ENCODE results near the gene B3GNT7.
"Not testable (repeated sequence)": the region's sequence is repeated elsewhere in the genome, so short reads cannot be mapped to it uniquely, and the experiment has no call there.

Gene B3GNT7

DNA sequence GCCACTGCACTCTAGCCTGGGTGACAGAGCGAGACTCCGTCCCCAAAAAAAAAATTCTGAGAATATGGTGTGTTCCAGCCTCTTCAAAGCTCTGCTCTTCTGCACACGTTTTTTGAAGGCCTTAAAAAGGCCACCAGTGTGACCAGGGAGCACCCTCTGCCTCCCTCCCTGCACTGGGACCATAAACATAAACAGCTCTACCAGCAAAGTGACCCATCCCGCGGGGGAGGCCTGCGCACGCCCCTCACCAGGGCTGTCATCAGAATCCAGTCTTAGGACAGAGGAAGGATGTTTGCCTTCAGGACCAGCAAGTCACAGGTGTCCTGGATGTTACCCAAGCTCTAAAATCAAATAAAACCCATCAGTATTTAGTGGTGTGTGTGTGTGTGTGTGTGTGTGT, 23.2 kb upstream of the B3GNT7 start:
- no peak overlapping the region for H3K4me3 ChIP-seq (ENCODE audit: low read depth, low read length)
- TF ChIP-seq, protein P1, sequence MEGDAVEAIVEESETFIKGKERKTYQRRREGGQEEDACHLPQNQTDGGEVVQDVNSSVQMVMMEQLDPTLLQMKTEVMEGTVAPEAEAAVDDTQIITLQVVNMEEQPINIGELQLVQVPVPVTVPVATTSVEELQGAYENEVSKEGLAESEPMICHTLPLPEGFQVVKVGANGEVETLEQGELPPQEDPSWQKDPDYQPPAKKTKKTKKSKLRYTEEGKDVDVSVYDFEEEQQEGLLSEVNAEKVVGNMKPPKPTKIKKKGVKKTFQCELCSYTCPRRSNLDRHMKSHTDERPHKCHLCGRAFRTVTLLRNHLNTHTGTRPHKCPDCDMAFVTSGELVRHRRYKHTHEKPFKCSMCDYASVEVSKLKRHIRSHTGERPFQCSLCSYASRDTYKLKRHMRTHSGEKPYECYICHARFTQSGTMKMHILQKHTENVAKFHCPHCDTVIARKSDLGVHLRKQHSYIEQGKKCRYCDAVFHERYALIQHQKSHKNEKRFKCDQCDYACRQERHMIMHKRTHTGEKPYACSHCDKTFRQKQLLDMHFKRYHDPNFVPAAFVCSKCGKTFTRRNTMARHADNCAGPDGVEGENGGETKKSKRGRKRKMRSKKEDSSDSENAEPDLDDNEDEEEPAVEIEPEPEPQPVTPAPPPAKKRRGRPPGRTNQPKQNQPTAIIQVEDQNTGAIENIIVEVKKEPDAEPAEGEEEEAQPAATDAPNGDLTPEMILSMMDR (IDR thresholded peaks at IDR 0.05; ENCODE audit: borderline replicate concordance, insufficient read depth, low read depth, low read length) = no peak

DNA sequence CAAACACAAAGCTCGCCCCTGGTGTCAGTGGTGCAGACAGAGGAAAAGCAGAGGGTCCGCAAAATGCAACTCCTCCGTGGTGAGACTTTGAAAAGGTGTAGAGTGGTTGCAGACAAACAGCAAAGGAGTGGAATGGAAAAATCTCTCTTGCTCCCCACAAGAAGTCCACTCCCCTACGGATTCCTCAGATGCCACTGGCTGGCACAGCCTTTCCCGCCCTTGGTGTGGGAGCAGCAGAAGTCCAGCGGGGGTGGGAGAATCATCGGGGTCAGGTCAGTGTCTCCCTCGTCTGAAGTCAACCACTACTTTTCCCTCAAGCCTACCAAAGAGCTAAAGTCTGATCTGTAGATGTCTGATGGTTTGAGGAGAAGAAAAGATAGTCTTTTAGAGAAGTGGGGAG, 22.3 kb upstream of the B3GNT7 start:
- TF ChIP-seq, protein P1 (IDR thresholded peaks at IDR 0.05; ENCODE audit: borderline replicate concordance, insufficient read depth, low read depth, low read length) = no peak
- H3K4me3 ChIP-seq (ENCODE audit: low read depth, low read length) = no peak overlapping the region

GRCh38 chr2:231373786-231374349, 21.6 kb upstream of the B3GNT7 start:
- TF ChIP-seq, protein P1 (IDR thresholded peaks at IDR 0.05; ENCODE audit: borderline replicate concordance, insufficient read depth, low read depth, low read length) = no peak
- no peak overlapping the region for H3K4me3 ChIP-seq (ENCODE audit: low read depth, low read length)

DNA sequence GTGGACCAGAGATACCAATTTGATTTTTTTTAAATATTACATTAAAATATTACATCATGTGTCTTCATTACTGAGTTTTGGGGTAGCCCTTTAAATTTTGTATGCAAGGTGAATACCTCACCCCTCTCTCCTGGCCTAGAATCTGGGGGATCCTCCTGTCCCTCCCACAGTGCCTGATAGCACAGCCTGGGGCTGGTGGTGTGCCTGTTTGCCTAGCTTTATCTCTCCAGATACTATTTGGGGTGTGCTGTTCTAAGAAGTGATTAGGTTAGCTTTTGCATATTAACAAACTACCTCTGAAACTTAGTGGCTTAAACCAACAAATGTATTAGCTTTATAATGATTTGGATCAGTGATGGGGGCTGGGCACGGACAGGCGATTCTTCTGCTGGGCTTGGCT, 20.7 kb upstream of the B3GNT7 start:
- H3K4me3 ChIP-seq (ENCODE audit: low read depth, low read length) = no peak overlapping the region
- TF ChIP-seq, protein P1 (IDR thresholded peaks at IDR 0.05; ENCODE audit: borderline replicate concordance, insufficient read depth, low read depth, low read length) = no peak

GRCh38 chr2:231375994-231376615, 19.4 kb upstream of the B3GNT7 start:
- not testable (repeated sequence) for H3K4me3 ChIP-seq (ENCODE audit: low read depth, low read length)

- TF ChIP-seq, protein P1 (IDR thresholded peaks at IDR 0.05; ENCODE audit: borderline replicate concordance, insufficient read depth, low read depth, low read length) = no peak
- no peak overlapping the region for H3K4me3 ChIP-seq (ENCODE audit: low read depth, low read length)
Observed at GRCh38 chr2:231376857-231377256, 18.7 kb upstream of the B3GNT7 start.

DNA sequence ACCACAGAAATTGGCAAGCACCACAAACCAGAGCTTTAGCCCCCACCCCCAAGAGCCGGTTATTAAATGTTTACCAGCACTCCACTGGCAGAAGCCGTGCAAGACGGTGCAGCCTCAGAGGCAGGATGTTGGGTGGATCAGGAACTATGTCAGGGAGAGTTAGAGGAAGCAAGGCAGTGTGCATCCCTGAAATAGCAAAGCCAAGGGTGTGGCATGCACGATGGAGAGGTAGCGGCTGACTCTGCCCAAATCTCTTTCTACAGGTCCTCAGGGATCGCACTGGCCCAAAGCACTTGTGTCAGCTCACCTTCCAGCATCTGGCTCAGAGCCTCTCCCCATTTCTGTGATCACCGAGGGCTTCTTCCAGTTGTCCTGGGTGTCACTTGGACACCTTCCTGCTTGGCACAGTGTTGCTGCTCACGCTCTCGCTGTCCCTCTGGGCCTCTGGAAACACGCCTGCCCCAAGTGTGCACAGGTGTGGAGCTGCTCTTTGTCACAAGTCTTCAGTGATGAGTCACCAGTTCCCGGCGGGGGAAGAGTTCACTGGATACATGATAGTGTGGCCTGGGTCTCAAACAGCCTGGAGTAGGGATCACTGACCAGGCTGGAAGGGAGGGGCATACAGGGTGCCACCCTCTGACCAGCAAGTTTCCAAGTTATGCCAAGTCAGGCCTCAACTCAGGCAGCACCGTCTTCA, 17.3 kb upstream of the B3GNT7 start:
- TF ChIP-seq, protein P1 (IDR thresholded peaks at IDR 0.05; ENCODE audit: borderline replicate concordance, insufficient read depth, low read depth, low read length) = no peak
- H3K4me3 ChIP-seq (ENCODE audit: low read depth, low read length) = no peak overlapping the region

Data from GM12875 (cell line).